LNCaP clone FGC (cell line): ENCODE data around the gene ATP8B4.

Experiments
- DNase-seq: peaks from one replicate; pipeline ENCODE4 v3.0.0-alpha.2; 2011; ENCODE audit warnings: low read depth
- H3K4me3 ChIP-seq: 2 replicates; pipeline ENCODE4 v1.5.1; 2011; ENCODE audit warnings: mild to moderate bottlenecking, low read depth, low read length, control low read depth
- CTCF ChIP-seq: IDR thresholded peaks from 2 replicates; pipeline ENCODE4 v1.5.1; 2012; ENCODE audit warnings: mild to moderate bottlenecking; ENCODE audit not compliant: control insufficient read depth, insufficient read depth; ENCODE audit errors: extremely low read depth

Gene ATP8B4

GRCh38 chr15:49934487-49934886 is 184.5 kb downstream of the ATP8B4 start:
- TF ChIP-seq CTCF = no peak
- no peak for DNase-seq
- no peak overlapping the region for H3K4me3 ChIP-seq

GRCh38 chr15:49927189-49927861 is 191.7 kb downstream of the ATP8B4 start:
- no peak for TF ChIP-seq CTCF
- no peak overlapping the region for H3K4me3 ChIP-seq
- DNase-seq = no peak

GRCh38 chr15:49926740-49927139 is 192.3 kb downstream of the ATP8B4 start:
- TF ChIP-seq CTCF = no peak
- DNase-seq = no peak
- H3K4me3 ChIP-seq = no peak overlapping the region

GRCh38 chr15:49923671-49924070 is 195.4 kb downstream of the ATP8B4 start:
- no peak for TF ChIP-seq CTCF
- no peak overlapping the region for H3K4me3 ChIP-seq
- DNase-seq = no peak

DNA sequence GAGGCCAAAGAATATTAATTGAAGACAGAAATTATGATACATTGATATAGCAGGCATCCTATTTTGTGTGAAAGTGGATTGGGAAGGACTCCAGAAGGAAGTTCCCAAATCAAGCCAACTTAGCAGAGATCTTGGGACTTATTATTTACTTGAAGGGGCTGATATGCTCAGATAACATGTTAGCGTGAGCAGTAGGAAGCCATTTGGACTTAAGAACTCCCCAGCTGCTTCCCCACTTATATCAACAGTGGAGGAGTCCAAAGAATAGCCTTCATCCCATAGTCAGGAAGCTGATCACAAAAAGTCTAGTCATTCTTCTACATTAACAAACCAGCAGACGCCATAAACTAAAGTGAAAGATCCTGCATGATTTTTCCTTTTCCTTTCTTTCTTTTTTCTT is 200.0 kb downstream of the ATP8B4 start:
- H3K4me3 ChIP-seq = no peak overlapping the region
- no peak for DNase-seq
- no peak for TF ChIP-seq CTCF

DNA sequence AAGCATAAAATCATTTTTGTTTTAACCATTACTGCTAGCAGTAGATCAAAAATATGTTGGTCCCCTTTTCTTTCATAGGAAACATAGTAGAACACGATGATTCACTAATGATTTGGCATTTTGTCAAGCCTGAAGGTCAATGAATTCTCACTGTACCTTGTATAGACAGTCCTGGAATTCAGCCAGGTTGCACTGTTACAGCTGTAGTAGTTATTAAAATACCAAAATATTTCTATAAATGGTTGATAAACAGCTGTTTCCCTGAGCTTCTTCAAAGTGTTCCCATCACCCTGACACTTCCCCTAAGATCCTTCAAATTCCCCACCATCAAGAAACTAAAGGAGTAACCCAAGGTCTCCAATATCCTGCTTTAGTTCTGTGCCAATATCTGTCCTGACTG is 200.9 kb downstream of the ATP8B4 start:
- no peak overlapping the region for H3K4me3 ChIP-seq
- DNase-seq = peak; percentile 59
- no peak for TF ChIP-seq CTCF

DNA sequence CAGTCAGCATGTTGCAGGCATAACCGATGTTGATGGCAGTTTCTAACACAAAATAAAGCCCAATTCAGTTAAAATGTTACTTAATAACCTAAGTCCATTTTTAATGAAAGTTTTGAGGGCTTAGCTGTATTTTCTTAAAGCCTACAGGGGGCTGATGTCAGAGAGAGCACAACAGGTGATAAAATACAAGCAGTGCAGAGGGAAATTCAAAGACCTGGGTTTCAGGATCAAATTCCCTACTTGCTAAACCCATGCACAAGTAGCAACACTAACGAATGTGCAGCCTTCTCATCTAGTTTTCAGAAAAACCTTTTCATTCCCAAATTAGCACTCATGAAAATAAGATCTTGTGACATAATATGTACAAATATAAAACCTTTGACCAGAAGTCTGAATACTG is 202.0 kb downstream of the ATP8B4 start:
- H3K4me3 ChIP-seq = no peak overlapping the region
- TF ChIP-seq CTCF = no peak
- DNase-seq = no peak
